GM18858 (cell line): ENCODE measurements around the gene CEP162.
"Not testable (repeated sequence)": the region's sequence is repeated elsewhere in the genome, so short reads cannot be mapped to it uniquely, and the experiment has no call there.

Experiments
- ATAC-seq: cut with Tn5 transposase; IDR thresholded peaks from one replicate; pipeline ENCODE4 v1.9.1; 2021; ENCODE audit not compliant: unreplicated experiment

The CEP162 gene

GRCh38 chr6:84227044-84227433, 404 bp downstream of the CEP162 start:
- ATAC-seq, result no peak

- ATAC-seq, result no peak
These were observed 3.2 kb downstream of the CEP162 start for GRCh38 chr6:84224251-84224650.

DNA sequence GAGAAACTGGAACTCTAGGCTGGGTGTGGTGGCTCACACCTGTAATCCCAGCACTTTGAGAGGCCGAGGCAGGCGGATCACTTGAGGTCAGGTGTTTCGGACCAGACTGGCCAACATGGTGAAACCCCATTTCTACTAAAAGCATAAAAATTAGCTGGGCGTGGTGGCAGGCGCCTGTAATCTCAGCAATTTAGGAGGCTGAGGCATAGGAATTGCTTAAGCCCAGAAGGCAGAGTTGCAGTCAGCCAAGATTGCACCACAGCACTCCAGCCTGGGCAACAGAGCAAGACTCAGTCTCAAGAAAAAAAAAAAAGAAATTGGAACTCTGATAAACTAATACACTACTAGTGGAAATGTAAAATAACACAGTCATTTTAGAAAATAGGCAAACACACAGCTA, 3.8 kb downstream of the CEP162 start:
- ATAC-seq, result not testable (repeated sequence)

DNA sequence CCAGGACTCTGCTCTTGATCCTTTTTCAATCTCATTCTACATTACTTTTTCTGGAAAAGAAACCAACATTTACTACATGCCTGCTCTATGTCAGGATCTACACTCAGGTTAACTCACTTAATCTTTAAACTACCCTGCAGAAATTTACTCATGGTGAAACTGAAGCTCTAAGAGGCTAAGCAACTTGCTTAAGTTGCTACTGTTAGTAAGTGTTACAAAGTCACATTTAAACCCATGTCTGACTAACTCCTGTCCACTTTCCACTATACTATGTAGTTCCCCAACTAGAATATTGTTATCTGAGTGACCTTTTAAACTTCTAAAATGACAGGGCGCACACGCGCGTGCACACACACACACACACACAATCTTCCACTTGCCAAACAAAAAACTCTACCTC, 5.0 kb downstream of the CEP162 start:
- ATAC-seq, result peak; percentile 59

DNA sequence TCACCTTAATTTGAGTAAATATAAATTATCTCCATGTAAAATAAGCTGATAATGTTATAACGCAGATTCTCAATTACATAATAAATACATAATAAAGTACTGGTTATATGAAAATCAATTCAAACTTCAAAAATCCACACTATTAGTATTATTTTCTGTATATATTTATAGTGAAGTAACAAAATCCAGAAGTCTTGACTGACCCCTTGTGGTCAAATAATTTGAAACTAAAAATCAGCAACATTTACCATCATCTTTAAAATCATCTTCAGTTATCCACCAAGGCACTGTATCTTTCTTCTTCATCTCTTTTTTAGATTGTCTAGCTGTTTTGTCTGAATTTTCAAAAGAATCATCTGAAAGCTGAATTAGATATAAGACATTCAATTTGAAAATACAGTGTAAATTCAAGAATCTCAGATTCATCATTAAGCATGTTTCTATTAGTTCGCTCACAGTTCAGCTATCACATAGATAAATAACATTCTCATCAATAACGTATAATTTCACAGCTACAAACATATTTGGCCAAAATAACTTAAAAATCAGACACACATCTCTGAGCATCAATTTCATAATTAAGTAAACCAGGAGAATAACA, 6.5 kb downstream of the CEP162 start:
- ATAC-seq, result no peak

GRCh38 chr6:84218091-84218490, 9.4 kb downstream of the CEP162 start:
- ATAC-seq, result no peak

- ATAC-seq, result no peak
These were observed 14.2 kb downstream of the CEP162 start for GRCh38 chr6:84213217-84213616.

GRCh38 chr6:84204011-84204410, 23.4 kb downstream of the CEP162 start:
- ATAC-seq, result no peak

DNA sequence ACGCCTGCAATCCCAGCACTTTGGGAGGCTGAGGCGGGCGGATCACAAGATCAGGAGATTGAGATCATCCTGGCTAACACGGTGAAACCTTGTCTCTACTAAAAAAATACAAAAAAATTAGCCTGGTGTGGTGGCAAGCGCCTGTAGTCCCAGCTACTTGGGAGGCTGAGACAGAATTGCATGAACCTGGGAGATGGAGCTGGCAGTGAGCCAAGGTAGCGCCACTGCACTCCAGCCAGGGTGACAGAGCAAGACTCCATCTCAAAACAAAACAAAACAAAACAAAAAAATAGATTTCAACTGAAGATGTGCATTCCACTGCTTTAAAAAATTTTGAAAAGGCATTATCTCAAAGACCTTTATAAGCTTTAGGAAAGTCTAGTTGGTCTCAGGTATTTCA, 27.5 kb downstream of the CEP162 start:
- not testable (repeated sequence) for ATAC-seq

DNA sequence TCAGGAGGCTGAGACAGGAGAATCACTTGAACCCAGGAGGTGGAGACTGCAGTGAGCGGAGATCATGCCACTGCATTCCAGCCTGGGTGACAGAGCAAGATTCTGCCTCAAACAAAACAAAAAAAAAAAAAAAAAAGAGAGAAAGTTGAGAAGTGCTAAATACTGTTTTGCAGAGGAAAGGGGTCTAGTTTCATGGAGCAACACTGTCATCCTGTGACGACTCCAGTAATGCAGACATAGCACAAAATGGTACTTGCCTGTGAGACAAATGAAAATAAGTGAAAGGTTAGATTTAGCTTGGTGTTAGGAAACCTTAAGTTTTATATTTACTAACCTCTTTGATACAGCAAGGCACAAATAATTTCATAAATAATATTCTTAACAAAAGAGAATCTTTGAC, 29.7 kb downstream of the CEP162 start:
- no peak for ATAC-seq

GRCh38 chr6:84193114-84193708, 34.2 kb downstream of the CEP162 start:
- no peak for ATAC-seq

GRCh38 chr6:84191802-84192201, 35.6 kb downstream of the CEP162 start:
- ATAC-seq, result no peak

DNA sequence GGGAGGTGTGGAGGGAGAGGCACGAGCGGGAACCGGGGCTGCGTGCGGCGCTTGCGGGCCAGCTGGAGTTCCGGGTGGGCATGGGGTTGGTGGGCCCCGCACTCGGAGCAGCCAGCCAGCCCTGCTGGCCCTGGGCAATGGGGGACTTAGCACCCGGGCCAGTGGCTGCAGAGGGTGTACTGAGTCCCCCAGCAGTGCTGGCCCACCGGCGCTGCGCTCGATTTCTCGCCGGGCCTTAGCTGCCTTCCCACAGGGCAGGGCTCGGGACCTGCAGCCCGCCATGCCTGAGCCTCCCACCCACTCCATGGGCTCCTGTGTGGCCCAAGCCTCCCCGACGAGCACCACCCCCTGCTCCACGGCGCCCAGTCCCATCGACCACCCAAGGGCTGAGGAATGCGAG, 38.1 kb downstream of the CEP162 start:
- ATAC-seq, result not testable (repeated sequence)

- ATAC-seq, result no peak
These were observed 44.0 kb downstream of the CEP162 start for GRCh38 chr6:84183430-84183829.

- ATAC-seq, result no peak
These were observed 45.4 kb downstream of the CEP162 start for GRCh38 chr6:84182001-84182400.

GRCh38 chr6:84177241-84177640, 50.2 kb downstream of the CEP162 start:
- no peak for ATAC-seq

- ATAC-seq, result no peak
These were observed 54.9 kb downstream of the CEP162 start for GRCh38 chr6:84172574-84172973.

GRCh38 chr6:84172080-84172479, 55.4 kb downstream of the CEP162 start:
- no peak for ATAC-seq

- no peak for ATAC-seq
These were observed 60.0 kb downstream of the CEP162 start for GRCh38 chr6:84167457-84167856.

DNA sequence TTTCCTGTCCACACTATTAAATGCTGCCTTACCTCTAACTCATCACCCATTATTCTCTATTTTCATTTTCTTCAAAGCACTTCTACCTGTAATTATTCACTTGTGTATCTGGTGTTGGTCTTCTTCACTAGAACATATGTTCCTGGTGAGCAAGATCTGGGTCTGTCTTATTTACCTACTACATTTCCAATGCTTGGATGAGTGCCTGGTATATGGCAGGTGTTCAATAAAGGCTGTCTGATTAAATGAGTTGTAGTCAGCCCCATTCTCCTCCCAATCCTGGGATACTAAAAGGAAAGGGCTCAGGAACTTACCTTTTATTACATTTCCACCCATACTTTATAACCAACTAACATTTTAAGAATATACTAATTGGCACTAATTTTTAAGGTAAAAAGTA, 61.0 kb downstream of the CEP162 start:
- ATAC-seq, result no peak

DNA sequence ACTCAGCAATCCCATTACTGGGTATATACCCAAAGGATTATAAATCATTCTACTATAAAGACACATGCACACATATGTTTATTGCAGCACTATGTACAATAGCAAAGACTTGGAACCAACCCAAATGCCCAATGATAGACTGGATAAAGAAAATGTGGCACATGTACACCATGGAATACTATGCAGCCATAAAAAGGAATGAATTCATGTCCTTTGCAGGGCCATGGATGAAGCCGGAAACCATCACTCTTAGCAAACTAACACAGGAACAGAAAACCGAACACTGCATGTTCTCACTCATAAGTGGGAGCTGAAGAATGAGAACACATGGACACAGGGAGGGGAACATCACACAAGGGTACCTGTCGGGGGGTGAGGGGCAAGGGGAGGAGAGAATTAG, 63.1 kb downstream of the CEP162 start:
- ATAC-seq, result not testable (repeated sequence)

- ATAC-seq, result no peak
These were observed 66.3 kb downstream of the CEP162 start for GRCh38 chr6:84161190-84161589.

DNA sequence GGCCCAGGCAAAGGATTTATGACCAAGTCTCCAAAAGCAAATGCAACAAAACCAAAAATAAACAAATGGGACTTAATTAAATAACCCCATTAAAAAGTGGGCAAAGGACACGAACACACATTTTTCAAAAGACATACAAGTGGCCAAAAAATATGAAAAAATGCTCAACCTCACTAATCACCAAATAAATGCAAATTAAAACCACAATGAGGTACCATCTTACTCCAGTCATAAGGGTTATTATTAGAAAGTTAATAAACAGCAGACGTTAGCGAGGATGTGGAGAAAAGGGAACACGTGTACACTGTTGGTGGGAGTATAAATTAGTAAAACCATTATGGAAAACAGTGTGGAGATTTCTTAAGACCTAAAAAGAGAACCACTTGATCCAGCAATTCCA, 71.1 kb downstream of the CEP162 start:
- no peak for ATAC-seq
